Ovary (tissue), 9 donors: Measurements from ENCODE around the gene MYL11. TPM values are rescaled to one million over a fixed set of nuclear protein-coding genes. Genes with fewer than 3 reads are reported as not detected.

ENCODE experiments used
- DNase-seq, 5 donors: peaks; one replicate each; pipeline ENCODE4 v3.0.0-alpha.2; 2019 to 2020
- H3K27ac ChIP-seq, 2 donors: fragments of 200-600 bp; one replicate each; pipeline versions ENCODE4 v1.5.1 to v1.8.0; 2019 to 2022
- H3K27me3 ChIP-seq: fragments of 200-600 bp; one replicate; pipeline ENCODE4 v1.8.0; 2022
- H3K36me3 ChIP-seq: fragments of 200-600 bp; sonication (generic); one replicate; pipeline ENCODE4 v1.5.1; 2019
- H3K4me1 ChIP-seq: one replicate; pipeline ENCODE4 v1.8.1; 2013; ENCODE audit warnings: mild to moderate bottlenecking, moderate library complexity; ENCODE audit not compliant: insufficient read depth
- H3K4me3 ChIP-seq: fragments of 200-600 bp; sonication (generic); one replicate; pipeline ENCODE4 v1.5.1; 2017
- H3K9me3 ChIP-seq, 2 donors: fragments of 200-600 bp in 1 of 2; sonication (generic) in 1 of 2; one replicate each; pipeline versions ENCODE4 v1.5.1 to v1.8.1; 2013 to 2019; ENCODE audit warnings: mild to moderate bottlenecking in 1 of 2, moderate library complexity in 1 of 2
- EP300 ChIP-seq: sonication (generic); formaldehyde crosslinking; IDR thresholded peaks from one replicate; pipeline ENCODE4 v1.6.1; 2017; ENCODE audit warnings: antibody characterized with exemption
- POLR2A ChIP-seq: fragments of 450-650 bp; IDR thresholded peaks from one replicate; pipeline ENCODE4 v1.6.1; 2017; ENCODE audit warnings: antibody characterized with exemption, mild to moderate bottlenecking, moderate library complexity
- WGBS, 3 donors: extraction: QIAGEN DNeasy Blood & Tissue Kit in 1 of 3; methylation state at CpG; one replicate each; pipeline versions ENCODE4 v1.1.5 to v1.1.7; 2013 to 2017; 5-methylcytosine and 5-hydroxymethylcytosine counted together
- intact Hi-C, 4 donors: fragments of 100-400 bp; cut with DNase I; formaldehyde crosslinking; loops; one replicate each; pipeline versions ENCODE4 v1.11.0 to v1.15.1; 2022 to 2023
- polyA plus RNA-seq, 2 donors: library from polyadenylated mRNA; stranded (reverse); fragments of 200-250 nt in 1 of 2; fragments of 350-450 nt in 1 of 2; fragmentation: Illumina TruSeq in 1 of 2; extraction: RNeasy Lipid Tissue Mini Kit (QIAGEN cat#74804) in 1 of 2; gene quantifications; one replicate each; pipeline ENCODE4 v1.2.3, GENCODE V29; 2013 to 2014
- total RNA-seq, 7 donors: library from RNA; depleted of rRNA in 2 of 7; stranded (reverse); fragments of >200 nt in 2 of 7; fragmentation: NEBNext Ultra II Directional in 3 of 7; extraction: Animal tissue kit (Norgen Biotek cat#: 25700) in 3 of 7; gene quantifications; one replicate each; pipeline versions ENCODE4 v1.1.0 to v1.2.4, GENCODE V29; 2016 to 2023
- TF ChIP-seq, protein P1 (sequence below), 3 donors: fragments of 450-650 bp in 2 of 3; fragments of 200-600 bp in 1 of 3; IDR thresholded peaks; one replicate each; pipeline versions ENCODE4 v1.5.1 to v1.8.0; 2016 to 2022; ENCODE audit warnings: antibody characterized with exemption in 3 of 3, mild to moderate bottlenecking in 1 of 3
- donor health status: DM: no; HTN: no; CAD: no; lungs with moderate emphysema.
- donor health status: DM: no; HTN: no; CAD: no.
- donor health status: Bipolar disorder and iron deficiency.
- donor health status: DM: yes; HTN: yes; CAD: no.
- donor health status: DM: no; HTN: no; CAD: no.
- donor health status: DM: yes; HTN: yes; CAD: no.

Gene MYL11
- total and polyA plus RNA-seq, 9 donors = 0.38 to 1.4 (median 1.2) TPM; not detected in 5

DNA sequence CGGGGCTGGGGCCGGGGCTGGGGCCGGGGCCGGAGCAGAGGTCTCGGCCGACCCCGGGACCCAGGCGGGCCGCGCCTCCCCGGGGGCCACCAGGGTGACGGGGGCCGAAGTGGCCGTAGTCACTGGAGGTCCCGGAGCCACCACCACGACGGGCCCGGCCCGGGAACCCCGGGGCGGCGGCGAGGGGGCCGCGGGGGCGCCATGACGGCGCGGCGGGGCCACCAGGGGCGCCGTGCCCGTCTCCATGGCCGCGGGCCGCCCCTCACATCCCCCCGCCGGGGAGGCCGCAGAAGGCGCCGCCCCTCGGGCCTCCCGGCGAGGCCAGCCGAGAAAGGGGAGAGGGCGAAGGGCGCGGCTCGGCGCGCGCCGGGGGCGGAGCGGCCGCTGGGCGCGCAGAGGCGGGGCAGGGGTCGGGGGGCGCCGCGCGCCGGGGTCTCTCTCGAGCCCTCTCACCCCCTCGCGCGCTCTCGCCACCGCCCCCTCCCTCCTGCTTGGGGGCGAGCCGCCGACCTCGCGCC lies 4.6 kb upstream of the MYL11 start:
- Histone ChIP-seq H3K36me3 (no peaks in the 10 kb centered on the region), H3K27me3 (no peaks in the 10 kb centered on the region), H3K27ac (peak overlapping the region; percentile 67 to 81), H3K4me1 (peaks cover 6% of the 10 kb centered on the region), H3K9me3 (no peaks in the 10 kb centered on the region), H3K4me3 (peak overlapping the region; percentile 72)
- WGBS, 3 donors = 0 to 1% (median 0%) methylated on average over 32 to 75 of the region's 76 CpGs
- no peak for DNase-seq
- TF ChIP-seq EP300 (no peak), POLR2A (peak; percentile 65)
- TF ChIP-seq, protein P1, sequence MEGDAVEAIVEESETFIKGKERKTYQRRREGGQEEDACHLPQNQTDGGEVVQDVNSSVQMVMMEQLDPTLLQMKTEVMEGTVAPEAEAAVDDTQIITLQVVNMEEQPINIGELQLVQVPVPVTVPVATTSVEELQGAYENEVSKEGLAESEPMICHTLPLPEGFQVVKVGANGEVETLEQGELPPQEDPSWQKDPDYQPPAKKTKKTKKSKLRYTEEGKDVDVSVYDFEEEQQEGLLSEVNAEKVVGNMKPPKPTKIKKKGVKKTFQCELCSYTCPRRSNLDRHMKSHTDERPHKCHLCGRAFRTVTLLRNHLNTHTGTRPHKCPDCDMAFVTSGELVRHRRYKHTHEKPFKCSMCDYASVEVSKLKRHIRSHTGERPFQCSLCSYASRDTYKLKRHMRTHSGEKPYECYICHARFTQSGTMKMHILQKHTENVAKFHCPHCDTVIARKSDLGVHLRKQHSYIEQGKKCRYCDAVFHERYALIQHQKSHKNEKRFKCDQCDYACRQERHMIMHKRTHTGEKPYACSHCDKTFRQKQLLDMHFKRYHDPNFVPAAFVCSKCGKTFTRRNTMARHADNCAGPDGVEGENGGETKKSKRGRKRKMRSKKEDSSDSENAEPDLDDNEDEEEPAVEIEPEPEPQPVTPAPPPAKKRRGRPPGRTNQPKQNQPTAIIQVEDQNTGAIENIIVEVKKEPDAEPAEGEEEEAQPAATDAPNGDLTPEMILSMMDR (IDR thresholded peaks at IDR 0.05) = no peak
- intact Hi-C loops = loop anchor here in 2 of 4 donors (5.0 to 10.0 kb wide), 2 partner anchors 37 to 285 kb away; partner anchors contain the start of genes FBRS (in 1 of the 2), PRR14 (in 1 of the 2) and ZNF771 (in 1 of the 2)

DNA sequence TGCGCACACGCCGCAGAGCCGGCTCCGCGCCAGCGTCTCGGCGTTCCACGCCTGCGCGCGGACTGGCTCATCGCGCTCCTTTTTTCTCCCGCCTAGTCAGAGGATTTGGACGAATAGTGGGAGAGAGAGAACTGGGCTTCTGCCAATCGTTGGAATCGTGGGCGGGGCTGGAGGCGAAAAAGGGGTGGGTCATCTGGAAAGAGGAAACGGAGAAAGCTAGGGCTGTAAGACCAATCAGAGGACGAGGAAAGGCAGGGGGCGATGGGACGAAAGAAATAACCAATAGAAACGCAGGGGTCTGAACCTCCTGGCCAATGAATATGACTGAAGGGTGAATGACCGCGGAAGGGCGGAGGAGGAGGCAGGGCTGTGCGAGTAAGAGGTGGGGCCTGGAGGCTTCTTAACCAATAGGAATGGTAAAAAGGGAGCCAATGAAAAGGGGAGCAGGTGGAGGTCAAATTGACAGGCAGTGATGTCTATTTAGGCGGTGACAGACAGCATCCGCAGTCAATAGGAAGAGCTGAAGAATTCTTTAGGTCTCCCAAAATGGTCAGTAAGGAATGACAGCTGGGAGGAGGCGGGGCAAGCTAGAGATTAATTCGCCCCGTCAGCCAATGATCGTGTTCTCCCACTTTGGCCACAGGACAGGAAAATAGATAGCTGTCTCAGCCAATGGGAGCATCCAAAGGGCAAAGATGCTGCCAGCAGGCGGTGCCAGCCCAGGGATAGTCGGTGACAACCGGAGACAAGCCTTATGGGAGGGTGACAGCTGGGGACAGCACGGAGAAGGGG lies 4.0 kb upstream of the MYL11 start, which contains the start of gene TBC1D10B:
TSS of gene TBC1D10B (minus strand) at position 39 of the 792 bp plus-strand sequence. CDS start 311 bp downstream, outside the sequence.
- TF ChIP-seq, protein P1 (IDR thresholded peaks at IDR 0.05) = peak in 1 of 3 donors; percentile 43
- TF ChIP-seq EP300 = no peak

DNA sequence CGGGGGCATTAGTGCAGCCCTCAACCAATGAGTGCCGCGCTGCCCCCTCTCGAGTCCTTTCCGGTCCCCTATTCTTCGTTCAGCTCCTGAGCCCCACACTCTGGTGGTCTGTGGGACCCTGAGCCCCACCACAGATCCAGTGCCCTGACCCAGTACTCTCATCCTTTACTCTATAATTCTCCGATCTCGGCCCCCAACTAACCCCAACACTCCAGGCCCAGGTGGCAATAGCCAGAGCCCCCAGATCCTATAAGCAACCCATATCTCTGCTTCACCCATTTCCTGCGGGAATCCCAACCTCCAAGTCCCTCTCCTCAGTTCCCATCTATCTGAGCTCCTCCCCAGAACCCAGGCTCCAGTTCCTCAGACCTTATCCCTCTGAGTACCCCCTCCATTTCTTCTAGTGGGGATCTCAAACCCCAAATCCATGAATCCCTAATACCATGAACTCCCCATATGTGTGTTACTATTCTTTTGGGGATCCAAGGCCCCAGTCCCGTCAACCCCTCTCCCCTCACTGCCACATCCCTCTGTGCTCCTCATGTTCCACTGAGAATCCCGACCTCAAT lies 3.3 kb upstream of the MYL11 start:
- no peaks in the 10 kb centered on the region for H3K27me3 ChIP-seq
- H3K4me1 ChIP-seq = peaks cover 6% of the 10 kb centered on the region
- H3K4me3 ChIP-seq = peak overlapping the region; percentile 55
- WGBS, 3 donors = 15 to 19% (median 19%) methylated on average over 11 of the region's 11 CpGs
- no peaks in the 10 kb centered on the region for H3K36me3 ChIP-seq
- intact Hi-C loops = loop anchor here in 1 of 4 donors (10.0 kb wide), 1 partner anchor 283 kb away; the partner anchor contains the start of genes FBRS and PRR14
- no peaks in the 10 kb centered on the region for H3K9me3 ChIP-seq
- peak overlapping the region; percentile 16 to 77 for H3K27ac ChIP-seq
- TF ChIP-seq, protein P1 (IDR thresholded peaks at IDR 0.05) = peak in 1 of 3 donors; percentile 0
- TF ChIP-seq EP300 = no peak
- DNase-seq = no peak

More for the DNA sequence above, 4.0 kb upstream of the MYL11 start, which contains the start of gene TBC1D10B:
- peaks cover 6% of the 10 kb centered on the region for H3K4me1 ChIP-seq
- intact Hi-C loops = loop anchor here in 1 of 4 donors (10.0 kb wide), 1 partner anchor 284 kb away; the partner anchor contains the start of genes FBRS and PRR14
- peak within 1 kb of the TSS; percentile 72 for H3K4me3 ChIP-seq
- H3K9me3 ChIP-seq = no peaks in the 10 kb centered on the region
- 0% methylated on average over 39 to 40 of the region's 40 CpGs for WGBS, 3 donors
- no peaks in the 10 kb centered on the region for H3K27me3 ChIP-seq
- H3K27ac ChIP-seq = peak within 1 kb of the TSS; percentile 77 to 81
- no peaks in the 10 kb centered on the region for H3K36me3 ChIP-seq
- peak; percentile 96 to 100 (median 98) for DNase-seq

DNA sequence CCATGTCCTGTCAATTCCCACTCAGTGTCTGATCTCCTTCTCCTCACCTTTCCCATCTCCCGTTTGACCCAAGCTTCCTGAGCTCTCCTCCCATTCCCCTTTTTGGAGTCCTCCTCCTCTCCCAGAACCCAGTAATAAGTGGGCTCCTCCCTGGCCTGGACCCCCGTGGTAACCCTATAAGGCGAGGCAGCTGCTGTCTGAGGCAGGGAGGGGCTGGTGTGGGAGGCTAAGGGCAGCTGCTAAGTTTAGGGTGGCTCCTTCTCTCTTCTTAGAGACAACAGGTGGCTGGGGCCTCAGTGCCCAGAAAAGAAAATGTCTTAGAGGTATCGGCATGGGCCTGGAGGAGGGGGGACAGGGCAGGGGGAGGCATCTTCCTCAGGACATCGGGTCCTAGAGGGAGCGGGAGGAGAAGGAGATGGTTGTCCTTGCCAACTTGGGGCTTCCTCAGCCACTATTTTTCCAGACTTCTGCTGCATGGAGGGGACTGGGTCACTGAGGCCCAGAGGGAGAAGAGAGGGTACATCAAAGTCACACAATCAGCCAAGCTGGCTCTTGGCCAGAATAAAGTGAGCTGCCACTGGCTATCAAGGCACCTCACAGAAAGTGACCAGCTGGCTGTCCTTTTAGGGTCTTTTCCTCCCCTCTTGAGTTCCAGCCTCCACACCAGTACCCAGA lies 2.4 kb upstream of the MYL11 start:
- Histone ChIP-seq H3K27me3 (no peaks in the 10 kb centered on the region), H3K9me3 (no peaks in the 10 kb centered on the region), H3K4me3 (no peak overlapping the region), H3K27ac (no peak overlapping the region), H3K4me1 (peaks cover 6% of the 10 kb centered on the region), H3K36me3 (no peaks in the 10 kb centered on the region)
- intact Hi-C loops = loop anchor here in 1 of 4 donors (10.0 kb wide), 1 partner anchor 283 kb away; the partner anchor contains the start of genes FBRS and PRR14
- WGBS, 3 donors = 46 to 59% (median 46%) methylated on average over 6 of the region's 6 CpGs
- DNase-seq = peak in 2 of 5 donors; percentile 18 to 31
- no peak for TF ChIP-seq EP300
- TF ChIP-seq POLR2A = no peak
- TF ChIP-seq, protein P1 (IDR thresholded peaks at IDR 0.05) = no peak
